ENCODE data around the gene C19orf67.

- no peak for TF ChIP-seq CTCF (IDR thresholded peaks at IDR 0.05)
- TF ChIP-seq SIN3A (IDR thresholded peaks at IDR 0.05; ENCODE audit: borderline replicate concordance, insufficient read depth, low read depth, low read length), result no peak
- no peak for TF ChIP-seq TCF7L2 (IDR thresholded peaks at IDR 0.05; ENCODE audit: low read depth, low read length)
These were observed 7.2 kb downstream of the C19orf67 start for GRCh38 chr19:14078411-14078810.

Data from Panc1 (cell line).